Activated CD4-positive, alpha-beta T cell treated with anti-CD3 and anti-CD28 coated beads, Interleukin-2, Interleukin-4, amounts not matched to agents 100 ng/mL and 50 ng/mL, durations not matched to agents 16 hours and 8 hours (primary cell): ENCODE results near the gene MYCBP2.
A peak's percentile ranks its signal among the peaks of the same experiment; 100 is the strongest.
"Not testable (repeated sequence)": the region's sequence is repeated elsewhere in the genome, so short reads cannot be mapped to it uniquely, and the experiment has no call there.

Source experiments
- DNase-seq: peaks from one replicate; pipeline ENCODE4 v3.0.0-alpha.2; 2020; ENCODE audit warnings: low spot score

MYCBP2 gene

GRCh38 chr13:77031656-77032243 is 295.1 kb downstream of the MYCBP2 start:
- no peak for DNase-seq

- no peak for DNase-seq
Observed at GRCh38 chr13:77029436-77029835, 297.5 kb downstream of the MYCBP2 start.

GRCh38 chr13:77028202-77028601 is 298.7 kb downstream of the MYCBP2 start:
- DNase-seq, result no peak

- DNase-seq, result peak; percentile 85
Observed at GRCh38 chr13:77026861-77027621, 299.9 kb downstream of the MYCBP2 start, which contains the start of gene FBXL3. TSS of gene FBXL3 (minus strand) at chr13:77027159. CDS start at chr13:77021860, 5,299 bp downstream.

- peak; percentile 70 for DNase-seq
Observed at GRCh38 chr13:77026255-77026860, 300.5 kb downstream of the MYCBP2 start.

- no peak for DNase-seq
Observed at GRCh38 chr13:77022341-77022740, 304.6 kb downstream of the MYCBP2 start.

GRCh38 chr13:77019756-77020155 is 307.1 kb downstream of the MYCBP2 start:
- DNase-seq, result no peak

GRCh38 chr13:77016888-77017623 is 309.8 kb downstream of the MYCBP2 start:
- DNase-seq, result no peak

GRCh38 chr13:77016251-77016812 is 310.6 kb downstream of the MYCBP2 start:
- DNase-seq, result no peak

- DNase-seq, result no peak
Observed at GRCh38 chr13:77014906-77015685, 311.8 kb downstream of the MYCBP2 start.

GRCh38 chr13:77013853-77014542 is 312.9 kb downstream of the MYCBP2 start:
- DNase-seq, result no peak

GRCh38 chr13:77009719-77010118 is 317.2 kb downstream of the MYCBP2 start:
- DNase-seq, result not testable (repeated sequence)

- DNase-seq, result peak; percentile 71
Observed at GRCh38 chr13:77009011-77009410, 317.9 kb downstream of the MYCBP2 start.

GRCh38 chr13:77008337-77008736 is 318.6 kb downstream of the MYCBP2 start:
- peak; percentile 22 for DNase-seq

- DNase-seq, result no peak
Observed at GRCh38 chr13:77002590-77003190, 324.2 kb downstream of the MYCBP2 start.

- DNase-seq, result no peak
Observed at GRCh38 chr13:77001963-77002587, 324.8 kb downstream of the MYCBP2 start.

GRCh38 chr13:77001540-77001939 is 325.4 kb downstream of the MYCBP2 start:
- no peak for DNase-seq

GRCh38 chr13:77000475-77000874 is 326.4 kb downstream of the MYCBP2 start:
- no peak for DNase-seq
